ENCODE results near the gene PTPRF. TPM values are rescaled to one million over a fixed set of nuclear protein-coding genes. Genes with fewer than 3 reads are reported as not detected.

PTPRF gene
- polyA plus RNA-seq, 1 experiment, result 68.3 TPM

DNA sequence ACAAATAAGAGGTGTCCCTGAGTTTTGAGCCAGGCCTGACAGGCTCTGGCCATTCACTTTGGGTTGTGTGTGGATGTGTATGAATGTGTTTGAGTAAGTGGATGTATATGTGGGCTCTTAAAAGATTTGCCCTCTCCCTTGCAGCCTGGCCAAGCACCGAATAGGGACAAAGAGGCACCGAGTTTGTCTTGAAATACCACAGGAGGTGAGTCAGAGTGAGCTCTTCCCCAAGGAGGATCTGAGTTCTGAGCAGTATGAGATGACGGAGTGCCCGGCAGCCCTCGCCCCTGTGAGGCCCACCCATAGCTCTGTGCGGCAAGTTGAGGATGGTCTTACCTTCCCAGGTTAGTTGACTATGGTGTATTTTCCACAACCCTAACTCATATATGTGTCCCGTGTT is 138.3 kb downstream of the PTPRF start:
- Histone ChIP-seq H3K9me3 (ENCODE audit: control insufficient read depth, insufficient read depth, low read length) (no peaks in the 10 kb centered on the region), H3K27me3 (ENCODE audit: control insufficient read depth, insufficient read depth, low read length) (no peaks in the 10 kb centered on the region), H3K4me3 (ENCODE audit: low read depth, low read length) (no peak overlapping the region), H3K27ac (ENCODE audit: low read depth, low read length) (no peak overlapping the region)
- ChIA-PET POLR2A (interaction anchor here (1.0 kb wide), 1 partner anchor 19 kb away, joined by 6 read pairs; the partner anchor contains the start of gene KDM4A), CTCF (no interaction called here)
- no peak for DNase-seq (ENCODE audit: low read depth, low spot score)
- TF ChIP-seq CTCF (IDR thresholded peaks at IDR 0.05; ENCODE audit: low read depth, low read length), result no peak

- TF ChIP-seq CTCF (IDR thresholded peaks at IDR 0.05; ENCODE audit: low read depth, low read length), result no peak
- Histone ChIP-seq H3K9me3 (ENCODE audit: control insufficient read depth, insufficient read depth, low read length) (no peaks in the 10 kb centered on the region), H3K27ac (ENCODE audit: low read depth, low read length) (no peak overlapping the region), H3K27me3 (ENCODE audit: control insufficient read depth, insufficient read depth, low read length) (no peaks in the 10 kb centered on the region), H3K4me3 (ENCODE audit: low read depth, low read length) (no peak overlapping the region)
- no peak for DNase-seq (ENCODE audit: low read depth, low spot score)
- ChIA-PET CTCF (interaction anchor here (0.8 kb wide), 1 partner anchor 8 kb away, joined by 6 read pairs; no protein-coding TSS in a partner anchor), POLR2A (no interaction called here)
Observed at GRCh38 chr1:43669878-43670277, 139.2 kb downstream of the PTPRF start.

- TF ChIP-seq CTCF (IDR thresholded peaks at IDR 0.05; ENCODE audit: low read depth, low read length), result no peak
- Histone ChIP-seq H3K27ac (ENCODE audit: low read depth, low read length) (no peak overlapping the region), H3K9me3 (ENCODE audit: control insufficient read depth, insufficient read depth, low read length) (no peaks in the 10 kb centered on the region), H3K27me3 (ENCODE audit: control insufficient read depth, insufficient read depth, low read length) (no peaks in the 10 kb centered on the region), H3K4me3 (ENCODE audit: low read depth, low read length) (no peak overlapping the region)
- no peak for DNase-seq (ENCODE audit: low read depth, low spot score)
- ChIA-PET CTCF (no interaction called here), POLR2A (interaction anchor here (0.5 to 2.1 kb wide), 3 partner anchors 17 to 25 kb away, joined by 3 to 13 read pairs (median 3); partner anchors contain the start of gene KDM4A)
Observed at GRCh38 chr1:43671193-43671592, 140.5 kb downstream of the PTPRF start.

- CTCF ChIA-PET, result no interaction called here
- peak overlapping the region; percentile 57 for H3K27ac ChIP-seq (ENCODE audit: low read depth, low read length)
- peak; percentile 48 for DNase-seq (ENCODE audit: low read depth, low spot score)
- TF ChIP-seq CTCF (IDR thresholded peaks at IDR 0.05; ENCODE audit: low read depth, low read length), result no peak
- H3K4me3 ChIP-seq (ENCODE audit: low read depth, low read length), result no peak overlapping the region
- no peaks in the 10 kb centered on the region for H3K27me3 ChIP-seq (ENCODE audit: control insufficient read depth, insufficient read depth, low read length)
- POLR2A ChIA-PET, result interaction anchor here (0.5 to 2.1 kb wide), 3 partner anchors 17 to 26 kb away, joined by 3 to 13 read pairs (median 3); partner anchors contain the start of gene KDM4A
- H3K9me3 ChIP-seq (ENCODE audit: control insufficient read depth, insufficient read depth, low read length), result no peaks in the 10 kb centered on the region
Observed at GRCh38 chr1:43671626-43672330, 141.1 kb downstream of the PTPRF start.

GRCh38 chr1:43673261-43673660 is 142.6 kb downstream of the PTPRF start:
- no peak for DNase-seq (ENCODE audit: low read depth, low spot score)
- no peaks in the 10 kb centered on the region for H3K27me3 ChIP-seq (ENCODE audit: control insufficient read depth, insufficient read depth, low read length)
- CTCF ChIA-PET, result no interaction called here
- no peak overlapping the region for H3K4me3 ChIP-seq (ENCODE audit: low read depth, low read length)
- no peak overlapping the region for H3K27ac ChIP-seq (ENCODE audit: low read depth, low read length)
- POLR2A ChIA-PET, result no interaction called here
- no peaks in the 10 kb centered on the region for H3K9me3 ChIP-seq (ENCODE audit: control insufficient read depth, insufficient read depth, low read length)
- no peak for TF ChIP-seq CTCF (IDR thresholded peaks at IDR 0.05; ENCODE audit: low read depth, low read length)

Data from AG04450 (cell line).